GM19043 (cell line): ENCODE results near the gene OPCML.

Experiments
- ATAC-seq: cut with Tn5 transposase; IDR thresholded peaks from one replicate; pipeline ENCODE4 v1.9.1; 2021; ENCODE audit warnings: low read depth; ENCODE audit not compliant: unreplicated experiment

The OPCML gene

DNA sequence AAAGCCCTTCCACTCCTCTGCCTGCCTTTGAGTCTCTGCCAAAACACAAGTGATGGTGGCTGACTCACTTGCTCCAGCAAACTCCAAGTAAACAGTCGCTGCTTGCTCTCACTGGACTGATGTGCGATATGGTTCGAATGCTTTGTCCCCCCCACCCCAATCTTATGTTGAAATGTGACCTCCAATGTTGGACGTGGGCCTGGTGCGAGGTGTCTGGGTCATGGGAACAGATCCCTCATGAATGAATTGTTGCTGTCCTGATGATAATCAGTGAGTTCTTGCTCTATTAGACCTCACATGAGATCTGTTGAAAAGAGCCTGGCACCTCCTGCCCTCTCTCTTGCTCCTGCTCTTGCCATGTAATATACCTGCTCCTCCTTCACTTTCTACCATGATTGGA is 747.9 kb downstream of the OPCML start:
- ATAC-seq: no peak

DNA sequence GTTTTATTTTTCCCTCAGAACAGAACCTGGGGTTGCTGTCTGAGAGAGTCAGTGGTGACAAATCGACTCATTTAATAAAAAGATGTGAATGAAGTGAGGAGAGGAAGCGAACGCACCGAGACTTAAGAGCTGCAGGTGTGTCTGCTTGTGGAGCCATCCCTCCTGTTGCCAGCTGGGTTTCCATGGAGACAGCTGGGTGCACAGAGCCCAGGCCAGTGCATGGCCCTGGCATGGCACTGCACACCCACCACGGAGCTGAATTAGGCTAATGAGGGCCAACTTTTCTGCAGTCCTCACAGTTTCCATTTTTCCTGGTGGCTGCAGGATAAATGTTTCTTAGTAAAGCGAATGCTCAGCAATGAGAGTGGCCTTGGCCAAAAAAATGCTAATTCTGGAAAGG is 750.2 kb downstream of the OPCML start:
- no peak for ATAC-seq

- ATAC-seq: no peak
Observed at GRCh38 chr11:132780046-132780445, 752.3 kb downstream of the OPCML start.

GRCh38 chr11:132779497-132779896 is 752.8 kb downstream of the OPCML start:
- no peak for ATAC-seq

GRCh38 chr11:132777067-132777975 is 755.0 kb downstream of the OPCML start:
- ATAC-seq: no peak

DNA sequence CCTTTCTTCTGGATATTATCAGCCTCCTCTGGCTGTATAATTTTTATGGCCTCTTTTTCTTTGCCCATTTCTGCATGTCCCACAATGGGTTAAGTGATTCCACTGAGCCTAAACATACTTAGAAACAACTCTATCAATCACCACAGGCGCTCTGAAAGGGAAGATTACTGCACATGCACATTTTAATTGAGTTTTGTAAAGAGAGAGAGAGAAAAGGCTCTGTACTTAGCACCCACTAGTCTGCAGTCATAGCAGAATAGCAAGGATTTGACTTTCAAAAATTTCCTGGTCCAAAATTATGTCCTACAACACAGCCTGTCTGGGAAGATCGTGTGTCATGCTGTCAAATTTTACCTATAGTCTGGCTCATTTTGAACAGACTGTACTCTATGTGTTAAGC is 758.5 kb downstream of the OPCML start:
- no peak for ATAC-seq

DNA sequence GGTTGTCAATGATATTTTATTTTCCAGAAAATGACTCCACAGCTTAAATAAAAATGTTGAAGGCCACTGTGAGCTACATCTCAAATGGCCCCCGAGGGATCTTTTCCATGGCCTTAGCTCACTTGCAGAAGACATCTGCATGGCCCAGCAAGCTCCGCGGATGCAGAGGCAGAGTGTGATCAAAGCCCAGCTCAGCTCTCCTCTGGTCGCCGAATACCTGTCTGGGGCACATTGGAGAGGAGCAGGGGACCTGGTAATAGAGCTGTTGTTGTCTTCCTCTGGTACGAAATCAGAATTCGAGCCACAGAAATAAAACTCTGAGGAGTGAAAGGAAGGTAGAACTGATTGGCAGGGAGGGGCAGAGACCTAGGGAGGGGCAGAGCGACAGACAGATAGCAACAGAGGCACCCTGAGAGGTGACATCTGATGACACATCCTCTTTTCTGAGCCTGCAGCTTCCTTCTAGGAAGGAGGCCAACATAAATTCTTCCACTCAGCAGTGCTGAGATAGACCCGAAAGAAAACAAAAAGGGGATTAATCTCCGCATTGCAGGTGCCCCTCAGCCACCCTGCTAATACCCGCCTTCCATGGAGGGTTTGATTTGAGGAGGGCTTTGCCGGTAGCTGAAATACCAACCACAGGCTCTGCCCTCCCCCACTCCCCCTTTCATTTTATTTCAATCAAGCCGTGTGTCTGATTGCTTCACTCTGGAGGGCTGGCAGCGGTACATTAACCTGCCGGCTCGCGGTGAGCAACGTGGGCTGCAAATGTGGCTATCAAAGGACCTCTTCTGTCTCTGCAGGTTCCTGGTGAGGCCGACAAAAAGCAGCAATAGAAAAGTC is 759.4 kb downstream of the OPCML start:
- no peak for ATAC-seq

DNA sequence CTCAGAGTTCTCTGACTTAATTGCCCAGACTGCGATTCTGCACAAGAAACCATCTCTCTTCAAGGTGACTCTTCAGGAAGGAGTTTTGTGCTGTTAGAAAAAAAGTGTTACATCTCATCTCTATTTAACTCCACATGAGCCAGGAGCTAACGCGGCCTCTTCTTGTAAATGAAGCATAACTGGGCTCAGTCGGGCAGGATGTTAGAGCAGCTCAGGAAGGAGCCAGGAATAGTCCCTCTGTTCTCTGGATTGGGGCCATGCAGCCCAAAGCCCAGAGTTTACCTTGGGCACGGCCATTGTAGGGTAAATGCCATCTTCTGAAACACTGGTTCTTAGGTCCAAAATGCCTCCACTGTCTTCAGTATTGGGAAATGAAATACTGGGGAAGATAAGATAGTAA is 760.6 kb downstream of the OPCML start:
- ATAC-seq: no peak

- ATAC-seq: no peak
Observed at GRCh38 chr11:132770829-132771530, 761.3 kb downstream of the OPCML start.

DNA sequence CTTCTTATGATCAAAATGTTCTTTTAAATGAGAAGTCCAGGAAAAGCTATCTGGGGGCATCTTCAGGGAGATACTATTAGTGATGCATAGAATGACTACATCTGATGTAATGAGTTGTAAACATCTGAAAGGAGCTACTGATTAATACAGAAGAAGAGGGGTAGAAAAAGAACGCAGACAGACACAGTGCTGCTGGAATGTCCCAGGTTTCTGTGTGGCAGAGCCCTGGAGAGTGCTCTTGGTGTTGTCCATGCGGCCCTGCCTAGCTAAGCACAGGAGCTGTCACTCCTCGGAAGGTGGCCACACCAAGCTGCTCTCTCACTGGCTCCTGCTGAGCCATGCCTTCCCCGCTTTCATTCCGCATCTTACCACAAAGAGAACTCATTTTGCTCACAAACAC is 768.8 kb downstream of the OPCML start:
- ATAC-seq: no peak

- no peak for ATAC-seq
Observed at GRCh38 chr11:132755934-132756333, 776.4 kb downstream of the OPCML start.

DNA sequence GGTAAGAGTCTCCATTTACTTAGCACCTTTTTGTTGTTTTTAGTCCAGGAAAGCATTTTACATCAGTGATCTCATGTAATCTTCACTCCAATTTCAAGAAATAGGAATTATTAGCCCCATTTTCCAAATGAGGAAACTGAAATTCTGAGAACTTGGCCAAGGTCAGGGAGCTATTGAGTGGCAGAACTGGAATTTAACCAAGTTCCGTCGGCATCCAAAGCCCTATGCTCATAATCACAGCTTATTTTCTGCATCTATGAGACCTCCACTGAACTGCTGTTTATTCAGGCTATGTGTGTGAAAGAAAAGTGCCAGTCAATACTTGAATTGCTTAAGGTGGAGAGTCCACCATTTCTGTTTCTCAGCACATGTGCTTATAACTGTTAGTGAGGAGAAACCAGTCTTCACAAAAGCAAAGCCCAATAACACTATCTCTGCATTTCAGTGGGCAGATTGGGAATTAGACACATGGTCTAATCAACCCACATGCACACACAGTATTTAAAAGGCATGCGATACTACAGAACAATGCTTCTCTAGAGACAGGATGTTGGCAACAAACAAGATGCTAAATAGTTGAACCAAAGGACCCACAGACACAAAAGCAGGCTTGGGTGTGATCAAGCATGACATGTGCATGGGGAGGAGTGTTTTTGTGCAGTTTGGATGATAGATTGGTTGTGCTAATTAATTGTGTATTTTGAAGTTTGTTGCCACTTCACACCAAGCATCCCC is 780.6 kb downstream of the OPCML start:
- ATAC-seq: no peak

GRCh38 chr11:132746305-132746704 is 786.0 kb downstream of the OPCML start:
- no peak for ATAC-seq

- ATAC-seq: no peak
Observed at GRCh38 chr11:132745306-132745705, 787.0 kb downstream of the OPCML start.

- no peak for ATAC-seq
Observed at GRCh38 chr11:132744771-132745170, 787.5 kb downstream of the OPCML start.

GRCh38 chr11:132743601-132744000 is 788.7 kb downstream of the OPCML start:
- ATAC-seq: no peak

DNA sequence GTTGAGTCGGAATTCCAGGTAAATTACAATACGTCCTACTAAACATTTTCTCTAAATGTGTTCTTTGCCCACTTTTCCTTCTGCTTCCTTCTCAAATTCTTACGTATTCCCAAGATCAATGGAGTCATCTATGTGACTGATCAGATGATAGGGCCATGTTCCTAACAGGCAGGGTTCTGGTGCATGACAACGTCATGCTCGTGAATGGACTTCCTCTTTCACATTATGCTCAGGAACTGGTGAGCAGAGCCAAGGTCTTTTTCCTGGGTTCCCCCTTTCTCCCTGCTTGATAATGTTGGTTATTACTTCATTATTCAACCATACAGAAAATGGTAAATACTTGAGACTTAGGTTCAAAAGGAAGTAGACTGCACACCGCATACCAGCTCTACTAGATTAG is 789.4 kb downstream of the OPCML start:
- ATAC-seq: no peak

DNA sequence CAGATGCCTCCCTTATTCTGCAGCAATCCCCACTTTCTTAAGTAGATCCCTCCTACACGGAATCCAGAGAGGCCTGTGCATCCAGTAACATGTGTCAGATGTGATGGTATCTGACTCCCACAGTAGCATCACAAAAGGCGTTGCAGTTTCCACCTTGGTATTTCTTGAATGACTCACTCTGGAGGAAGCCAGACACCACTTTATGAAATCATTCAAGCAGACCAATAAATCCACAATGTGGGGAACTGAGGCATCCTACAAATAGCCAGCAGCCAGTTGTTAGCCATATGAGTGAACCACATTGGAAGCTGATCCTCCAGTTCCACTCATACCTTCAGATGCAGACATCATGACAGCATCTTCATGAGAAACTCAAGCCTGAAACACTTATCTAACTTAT is 798.1 kb downstream of the OPCML start:
- ATAC-seq: no peak

- ATAC-seq: no peak
Observed at GRCh38 chr11:132728026-132728425, 804.3 kb downstream of the OPCML start.

- no peak for ATAC-seq
Observed at GRCh38 chr11:132721526-132721925, 810.8 kb downstream of the OPCML start.
